HG03575 (cell line): ENCODE results near the gene MNX1.

ENCODE experiments used
- ATAC-seq: cut with Tn5 transposase; IDR thresholded peaks from one replicate; pipeline ENCODE4 v1.9.1; 2021; ENCODE audit not compliant: unreplicated experiment, insufficient number of reproducible peaks, low FRiP score; ENCODE audit errors: extremely low read depth

MNX1 gene

GRCh38 chr7:157005456-157006204, 4.8 kb downstream of the MNX1 start:
- ATAC-seq: no peak

GRCh38 chr7:157004521-157005455, 5.7 kb downstream of the MNX1 start:
- no peak for ATAC-seq

GRCh38 chr7:157003756-157004520, 6.5 kb downstream of the MNX1 start:
- no peak for ATAC-seq

- no peak for ATAC-seq
Observed at GRCh38 chr7:157003445-157003755, 7.1 kb downstream of the MNX1 start.

GRCh38 chr7:157002819-157003421, 7.5 kb downstream of the MNX1 start:
- ATAC-seq: no peak

GRCh38 chr7:157001920-157002818, 8.3 kb downstream of the MNX1 start:
- no peak for ATAC-seq

GRCh38 chr7:157000741-157001653, 9.5 kb downstream of the MNX1 start:
- ATAC-seq: no peak

GRCh38 chr7:156999958-157000726, 10.3 kb downstream of the MNX1 start:
- no peak for ATAC-seq

- ATAC-seq: no peak
Observed at GRCh38 chr7:156998988-156999957, 11.2 kb downstream of the MNX1 start.

- ATAC-seq: no peak
Observed at GRCh38 chr7:156994417-156994816, 16.0 kb downstream of the MNX1 start.

GRCh38 chr7:156993925-156994235, 16.6 kb downstream of the MNX1 start:
- no peak for ATAC-seq

GRCh38 chr7:156993021-156993924, 17.2 kb downstream of the MNX1 start:
- ATAC-seq: no peak

- ATAC-seq: no peak
Observed at GRCh38 chr7:156989766-156990535, 20.5 kb downstream of the MNX1 start.
